ENCODE data around the gene MCRIP2. TPM values are rescaled to one million over a fixed set of nuclear protein-coding genes. Genes with fewer than 3 reads are reported as not detected.

Gene MCRIP2
- total and polyA plus RNA-seq, 9 of the 15 experiments (the other 6 are each of a cell fraction or from before 2014, with no cell fraction given), result 0.80 to 120 (median 35.2) TPM

DNA sequence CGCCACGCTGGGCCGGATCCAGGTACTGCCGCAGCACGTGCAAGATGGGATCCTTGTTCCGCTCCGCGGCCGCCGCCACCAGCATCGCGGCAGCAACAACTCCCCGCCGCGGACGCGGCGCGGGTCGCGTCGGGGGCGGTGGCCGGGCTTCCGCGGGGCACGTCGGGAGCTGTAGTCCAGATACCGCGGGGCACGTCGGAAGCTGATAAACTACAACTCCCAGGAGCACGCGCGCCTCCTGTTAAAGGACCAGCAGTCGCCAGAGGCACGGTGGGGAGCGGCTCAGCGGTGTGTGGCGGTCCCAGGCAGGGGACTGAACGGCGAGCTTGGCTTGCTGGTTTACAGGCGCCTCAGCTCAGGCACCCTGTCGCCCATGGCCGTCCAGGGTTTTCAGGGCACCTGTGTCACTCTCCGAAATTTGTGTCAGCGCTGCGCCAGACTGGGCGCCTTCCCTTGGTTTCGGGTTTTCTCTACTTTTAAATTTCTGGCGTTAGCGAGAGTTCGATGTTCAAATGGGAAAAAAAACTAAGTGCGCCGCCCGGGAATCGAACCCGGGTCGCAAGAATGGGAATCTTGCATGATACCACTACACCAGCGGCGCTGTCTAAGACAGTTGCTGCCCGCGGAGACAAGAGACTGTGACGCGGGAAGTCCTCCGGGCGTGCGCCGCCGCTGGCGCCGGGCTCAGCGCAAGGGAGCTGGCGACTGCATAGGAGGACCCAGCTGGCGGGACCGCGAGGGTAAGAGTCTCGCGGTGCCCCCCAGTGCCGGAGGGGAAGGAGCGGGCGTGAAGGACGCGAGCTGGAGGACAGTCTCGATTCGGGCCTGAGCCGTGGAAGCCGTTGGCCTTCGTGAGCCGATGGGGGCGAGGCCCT is 5.2 kb upstream of the MCRIP2 start, which contains the start of gene METTL26 (continued):
- TF ChIP-seq AFF4 (CRISPR knock-in tag; IDR thresholded peaks at IDR 0.05), result peak; percentile 58; the same call in 1 of the 2 replicates
- 0 out of 2 replicates have a peak, but pooled peaks have one; percentile 36 for TF ChIP-seq OTX1 (CRISPR knock-in tag; IDR thresholded peaks at IDR 0.05)
- TF ChIP-seq TEAD2 (tag; IDR thresholded peaks at IDR 0.05), result no peak
- TF ChIP-seq CREM (IDR thresholded peaks at IDR 0.05; ENCODE audit: low read depth), result peak; percentile 90
- TF ChIP-seq, protein P1, sequence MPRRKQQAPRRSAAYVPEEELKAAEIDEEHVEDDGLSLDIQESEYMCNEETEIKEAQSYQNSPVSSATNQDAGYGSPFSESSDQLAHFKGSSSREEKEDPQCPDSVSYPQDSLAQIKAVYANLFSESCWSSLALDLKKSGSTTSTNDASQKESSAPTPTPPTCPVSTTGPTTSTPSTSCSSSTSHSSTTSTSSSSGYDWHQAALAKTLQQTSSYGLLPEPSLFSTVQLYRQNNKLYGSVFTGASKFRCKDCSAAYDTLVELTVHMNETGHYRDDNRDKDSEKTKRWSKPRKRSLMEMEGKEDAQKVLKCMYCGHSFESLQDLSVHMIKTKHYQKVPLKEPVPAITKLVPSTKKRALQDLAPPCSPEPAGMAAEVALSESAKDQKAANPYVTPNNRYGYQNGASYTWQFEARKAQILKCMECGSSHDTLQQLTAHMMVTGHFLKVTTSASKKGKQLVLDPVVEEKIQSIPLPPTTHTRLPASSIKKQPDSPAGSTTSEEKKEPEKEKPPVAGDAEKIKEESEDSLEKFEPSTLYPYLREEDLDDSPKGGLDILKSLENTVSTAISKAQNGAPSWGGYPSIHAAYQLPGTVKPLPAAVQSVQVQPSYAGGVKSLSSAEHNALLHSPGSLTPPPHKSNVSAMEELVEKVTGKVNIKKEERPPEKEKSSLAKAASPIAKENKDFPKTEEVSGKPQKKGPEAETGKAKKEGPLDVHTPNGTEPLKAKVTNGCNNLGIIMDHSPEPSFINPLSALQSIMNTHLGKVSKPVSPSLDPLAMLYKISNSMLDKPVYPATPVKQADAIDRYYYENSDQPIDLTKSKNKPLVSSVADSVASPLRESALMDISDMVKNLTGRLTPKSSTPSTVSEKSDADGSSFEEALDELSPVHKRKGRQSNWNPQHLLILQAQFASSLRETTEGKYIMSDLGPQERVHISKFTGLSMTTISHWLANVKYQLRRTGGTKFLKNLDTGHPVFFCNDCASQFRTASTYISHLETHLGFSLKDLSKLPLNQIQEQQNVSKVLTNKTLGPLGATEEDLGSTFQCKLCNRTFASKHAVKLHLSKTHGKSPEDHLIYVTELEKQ (CRISPR knock-in tag; IDR thresholded peaks at IDR 0.05), result peak; percentile 53; the same call in 1 of the 2 replicates
- TF ChIP-seq DLX4 (CRISPR knock-in tag; IDR thresholded peaks at IDR 0.05), result no peak
- TF ChIP-seq FOSL1 (tag; conservative IDR thresholded peaks at IDR 0.05), result peak; percentile 42; the same call in 1 of the 2 replicates
- TF ChIP-seq, protein P2, sequence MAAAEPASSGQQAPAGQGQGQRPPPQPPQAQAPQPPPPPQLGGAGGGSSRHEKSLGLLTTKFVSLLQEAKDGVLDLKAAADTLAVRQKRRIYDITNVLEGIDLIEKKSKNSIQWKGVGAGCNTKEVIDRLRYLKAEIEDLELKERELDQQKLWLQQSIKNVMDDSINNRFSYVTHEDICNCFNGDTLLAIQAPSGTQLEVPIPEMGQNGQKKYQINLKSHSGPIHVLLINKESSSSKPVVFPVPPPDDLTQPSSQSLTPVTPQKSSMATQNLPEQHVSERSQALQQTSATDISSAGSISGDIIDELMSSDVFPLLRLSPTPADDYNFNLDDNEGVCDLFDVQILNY (CRISPR knock-in tag; IDR thresholded peaks at IDR 0.05), result peak; percentile 70; the same call in 1 of the 2 replicates
- TF ChIP-seq CREB3L1 (IDR thresholded peaks at IDR 0.05; ENCODE audit: borderline replicate concordance, low read depth), result peak; percentile 94
- TF ChIP-seq, protein P3, sequence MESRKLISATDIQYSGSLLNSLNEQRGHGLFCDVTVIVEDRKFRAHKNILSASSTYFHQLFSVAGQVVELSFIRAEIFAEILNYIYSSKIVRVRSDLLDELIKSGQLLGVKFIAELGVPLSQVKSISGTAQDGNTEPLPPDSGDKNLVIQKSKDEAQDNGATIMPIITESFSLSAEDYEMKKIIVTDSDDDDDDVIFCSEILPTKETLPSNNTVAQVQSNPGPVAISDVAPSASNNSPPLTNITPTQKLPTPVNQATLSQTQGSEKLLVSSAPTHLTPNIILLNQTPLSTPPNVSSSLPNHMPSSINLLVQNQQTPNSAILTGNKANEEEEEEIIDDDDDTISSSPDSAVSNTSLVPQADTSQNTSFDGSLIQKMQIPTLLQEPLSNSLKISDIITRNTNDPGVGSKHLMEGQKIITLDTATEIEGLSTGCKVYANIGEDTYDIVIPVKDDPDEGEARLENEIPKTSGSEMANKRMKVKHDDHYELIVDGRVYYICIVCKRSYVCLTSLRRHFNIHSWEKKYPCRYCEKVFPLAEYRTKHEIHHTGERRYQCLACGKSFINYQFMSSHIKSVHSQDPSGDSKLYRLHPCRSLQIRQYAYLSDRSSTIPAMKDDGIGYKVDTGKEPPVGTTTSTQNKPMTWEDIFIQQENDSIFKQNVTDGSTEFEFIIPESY (CRISPR knock-in tag; IDR thresholded peaks at IDR 0.05), result peak; percentile 43; the same call in 1 of the 2 replicates
